DOHH2 (cell line): ENCODE results near the gene LARP1B.

Experiments used
- EZH2phosphoT487 ChIP-seq: fragments of 200-600 bp; sonication (generic); IDR thresholded peaks from 2 replicates; pipeline ENCODE4 v1.6.1; 2017; ENCODE audit warnings: borderline replicate concordance, mild to moderate bottlenecking, antibody characterized with exemption, low read length, moderate library complexity, mixed read lengths
- TF ChIP-seq, protein P1 (sequence below): fragments of 200-600 bp; sonication (generic); IDR thresholded peaks from one replicate; pipeline ENCODE4 v1.5.1; 2014; ENCODE audit warnings: antibody characterized with exemption, mild to moderate bottlenecking, low read depth, low read length; ENCODE audit not compliant: poor library complexity, severe bottlenecking

DNA sequence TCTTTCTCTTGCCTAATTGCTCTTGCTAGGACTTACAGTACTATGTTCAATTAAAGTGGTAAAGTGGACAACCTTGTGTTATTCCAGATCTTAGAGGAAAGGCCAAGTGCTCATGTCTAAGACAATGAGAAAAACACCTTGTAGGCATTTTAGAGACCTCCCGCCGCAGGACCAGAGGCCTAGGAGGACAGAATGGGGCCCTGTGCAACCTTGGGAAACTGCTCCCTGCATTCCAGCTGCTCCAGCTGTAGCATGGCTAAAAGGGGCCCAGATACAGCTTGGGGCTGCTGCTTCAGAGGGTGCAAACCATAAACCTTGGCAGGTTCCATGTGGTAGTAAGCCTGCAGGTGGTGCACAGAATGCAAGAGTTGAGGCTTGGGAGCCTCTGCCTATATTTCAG, 125.5 kb downstream of the LARP1B start:
- TF ChIP-seq EZH2phosphoT487, result no peak
- TF ChIP-seq, protein P1, sequence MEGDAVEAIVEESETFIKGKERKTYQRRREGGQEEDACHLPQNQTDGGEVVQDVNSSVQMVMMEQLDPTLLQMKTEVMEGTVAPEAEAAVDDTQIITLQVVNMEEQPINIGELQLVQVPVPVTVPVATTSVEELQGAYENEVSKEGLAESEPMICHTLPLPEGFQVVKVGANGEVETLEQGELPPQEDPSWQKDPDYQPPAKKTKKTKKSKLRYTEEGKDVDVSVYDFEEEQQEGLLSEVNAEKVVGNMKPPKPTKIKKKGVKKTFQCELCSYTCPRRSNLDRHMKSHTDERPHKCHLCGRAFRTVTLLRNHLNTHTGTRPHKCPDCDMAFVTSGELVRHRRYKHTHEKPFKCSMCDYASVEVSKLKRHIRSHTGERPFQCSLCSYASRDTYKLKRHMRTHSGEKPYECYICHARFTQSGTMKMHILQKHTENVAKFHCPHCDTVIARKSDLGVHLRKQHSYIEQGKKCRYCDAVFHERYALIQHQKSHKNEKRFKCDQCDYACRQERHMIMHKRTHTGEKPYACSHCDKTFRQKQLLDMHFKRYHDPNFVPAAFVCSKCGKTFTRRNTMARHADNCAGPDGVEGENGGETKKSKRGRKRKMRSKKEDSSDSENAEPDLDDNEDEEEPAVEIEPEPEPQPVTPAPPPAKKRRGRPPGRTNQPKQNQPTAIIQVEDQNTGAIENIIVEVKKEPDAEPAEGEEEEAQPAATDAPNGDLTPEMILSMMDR, result no peak
